ENCODE results near the gene PERCC1. TPM values are rescaled to one million over a fixed set of nuclear protein-coding genes. Genes with fewer than 3 reads are reported as not detected.

The PERCC1 gene
- not detected for polyA plus RNA-seq (2012; ENCODE audit: insufficient read depth, insufficient read length)

DNA sequence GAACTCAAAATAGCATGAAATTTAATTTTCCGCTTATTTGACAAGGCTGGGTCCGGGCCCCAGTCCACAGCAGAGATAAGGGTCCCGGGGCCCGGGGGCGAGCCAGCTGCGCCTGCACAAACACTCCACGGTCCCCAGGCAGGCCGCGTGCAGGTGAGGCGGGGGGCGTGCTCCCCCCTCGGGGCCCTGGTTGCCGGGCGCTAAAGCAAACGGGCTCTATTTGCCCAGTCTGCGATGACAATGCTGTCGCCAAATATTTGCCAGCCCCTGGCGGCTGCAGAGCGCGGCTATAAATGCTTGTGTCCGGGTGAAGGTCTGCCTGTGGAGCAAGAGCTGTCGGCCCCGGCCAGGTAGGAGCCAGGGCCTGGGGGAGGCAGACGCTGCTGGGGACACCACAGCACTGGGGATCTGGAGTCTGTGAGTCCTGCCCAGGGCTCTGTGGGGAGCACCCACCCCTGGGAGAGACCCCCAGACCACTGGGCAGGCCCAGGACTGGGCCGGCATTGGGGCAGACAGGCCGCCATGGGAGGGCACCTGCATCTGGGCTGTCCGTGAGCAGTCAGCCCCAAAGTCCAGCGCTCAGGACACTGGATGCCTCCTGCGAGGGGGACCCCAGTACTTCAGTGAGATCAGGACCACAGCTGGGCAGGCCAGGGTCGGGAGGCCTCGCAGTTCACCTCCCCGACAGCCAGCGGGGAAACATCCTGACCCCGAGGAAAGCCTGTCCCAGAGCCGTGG lies at the start of gene PERCC1:
Gene PERCC1 (plus strand): TSS at position 320 of the 738 bp plus-strand sequence. CDS start 1,516 bp downstream, outside the sequence.
- DNase-seq (ENCODE audit: low read depth, low spot score), result no peak
- no peak within 1 kb of the TSS for H3K4me3 ChIP-seq (ENCODE audit: low read length)

DNA sequence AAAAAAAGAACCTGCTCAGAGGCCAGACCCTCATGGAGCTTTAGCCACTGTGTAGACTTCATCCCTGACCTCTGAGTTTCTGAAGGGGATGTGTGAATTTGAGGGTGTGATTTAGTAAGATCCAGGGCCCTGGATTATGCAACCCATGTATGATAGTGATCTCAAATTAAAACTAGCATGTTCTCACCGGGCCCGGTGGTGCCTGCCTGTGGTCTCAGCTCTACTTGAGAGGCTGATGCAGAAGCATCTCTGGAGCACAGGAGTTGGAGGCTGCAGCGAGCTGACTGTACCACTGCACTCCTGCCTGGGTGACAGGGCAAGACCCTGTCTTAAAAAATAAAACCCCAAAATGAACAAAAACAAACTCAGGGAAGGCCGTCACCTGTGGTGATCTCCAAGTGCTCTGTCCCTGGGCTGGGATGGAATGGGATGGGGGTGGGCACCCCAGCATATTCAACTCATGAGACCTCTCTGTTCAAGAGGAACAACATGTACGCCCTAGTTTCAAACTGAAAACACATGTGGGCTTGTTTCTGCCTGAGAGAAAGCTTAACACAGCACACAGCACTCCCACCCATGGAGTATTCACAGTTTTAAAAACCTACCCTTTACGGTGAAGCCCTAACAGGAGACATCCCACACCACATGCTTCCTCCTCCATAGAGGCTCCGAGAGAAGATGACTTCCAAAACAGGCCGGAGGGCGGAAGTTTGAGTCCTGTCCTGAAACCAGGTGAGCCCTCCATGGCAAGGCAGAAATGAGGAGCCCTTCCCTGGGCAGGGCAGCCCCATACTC lies 49.1 kb upstream of the PERCC1 start:
- DNase-seq (ENCODE audit: low read depth, low spot score), result no peak
- H3K4me3 ChIP-seq (ENCODE audit: low read length), result no peak overlapping the region

DNA sequence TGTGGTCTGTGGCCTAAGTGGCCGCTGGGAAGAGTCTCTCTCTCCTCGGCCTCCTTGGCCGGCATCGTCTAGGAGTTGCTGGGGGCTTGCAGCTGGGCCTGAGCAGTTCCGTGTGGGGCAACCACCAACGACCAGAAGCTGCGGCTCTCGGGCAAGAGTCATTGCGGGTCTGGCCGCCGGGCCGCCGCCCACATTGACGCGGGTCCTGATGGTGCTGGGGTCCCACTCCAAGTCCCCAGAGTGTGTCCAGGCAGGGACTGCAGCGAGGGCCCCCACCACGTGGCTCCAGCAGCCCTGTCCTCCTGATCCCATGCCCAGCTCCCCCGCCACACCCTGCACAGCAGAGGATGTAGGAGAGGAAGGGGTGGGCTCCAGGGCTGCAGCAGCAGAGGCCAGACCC lies 47.3 kb upstream of the PERCC1 start:
- no peak overlapping the region for H3K4me3 ChIP-seq (ENCODE audit: low read length)
- no peak for DNase-seq (ENCODE audit: low read depth, low spot score)

DNA sequence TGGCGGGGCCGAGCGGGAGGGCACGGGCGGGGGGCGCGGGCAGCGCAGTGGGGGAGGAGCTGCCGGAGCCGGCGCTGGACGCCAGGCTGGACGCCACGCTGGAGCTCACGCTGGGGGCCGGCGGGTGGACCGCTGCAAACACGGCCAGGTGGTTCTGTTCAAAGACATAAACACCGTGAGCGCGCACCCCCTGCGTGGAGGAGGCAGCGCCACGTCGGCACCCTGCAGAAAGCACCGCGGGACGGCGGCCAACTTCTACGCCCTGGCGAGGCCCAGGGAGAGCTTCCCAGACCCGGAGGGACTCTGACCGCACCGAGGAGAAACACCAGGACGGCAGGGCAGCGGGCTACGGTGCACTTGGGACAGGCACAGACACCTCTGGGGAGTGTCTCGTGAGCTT lies 45.6 kb upstream of the PERCC1 start:
- H3K4me3 ChIP-seq (ENCODE audit: low read length), result no peak overlapping the region

DNA sequence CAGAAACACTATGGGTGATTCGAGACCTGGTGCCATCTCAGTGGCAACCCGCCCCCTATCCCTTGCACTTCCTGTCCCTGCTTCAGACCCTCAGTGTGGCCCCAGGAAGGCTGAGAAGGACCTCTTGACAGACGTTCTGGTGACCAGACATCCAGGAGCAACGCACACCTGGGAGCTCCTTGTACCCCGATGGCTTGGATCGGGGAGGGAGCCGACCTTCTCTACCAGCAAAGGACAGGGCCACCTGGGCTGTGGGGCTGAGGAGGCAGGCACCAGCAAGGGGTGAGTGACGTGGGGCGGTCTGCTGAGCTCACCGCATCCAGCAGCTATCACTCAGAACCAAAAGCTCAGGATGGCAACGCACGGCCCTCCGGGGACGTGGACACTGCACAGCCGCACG lies 43.5 kb upstream of the PERCC1 start:
- no peak for DNase-seq (ENCODE audit: low read depth, low spot score)
- H3K4me3 ChIP-seq (ENCODE audit: low read length), result no peak overlapping the region

More for the DNA sequence above, 45.6 kb upstream of the PERCC1 start:
- no peak for DNase-seq (ENCODE audit: low read depth, low spot score)

DNA sequence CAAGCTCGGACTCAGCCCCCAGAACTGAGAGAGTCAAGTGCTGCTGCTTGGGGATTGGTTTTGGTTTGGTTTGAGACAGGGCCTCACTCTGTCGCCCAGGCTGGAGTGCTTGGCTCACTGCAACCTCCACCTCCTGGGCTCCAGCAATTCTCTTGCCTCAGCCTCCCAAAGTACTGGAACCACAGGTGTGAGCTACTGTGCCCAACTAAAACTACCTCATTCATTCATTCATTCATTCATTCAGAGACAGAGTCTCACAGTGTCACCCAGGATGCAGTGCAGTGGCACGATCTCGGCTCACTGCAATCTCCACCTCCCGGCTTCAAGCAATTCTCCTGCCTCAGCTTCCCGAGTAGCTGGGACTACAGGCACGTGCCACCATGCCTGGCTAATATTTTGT lies 41.1 kb upstream of the PERCC1 start:
- no peak overlapping the region for H3K4me3 ChIP-seq (ENCODE audit: low read length)
- DNase-seq (ENCODE audit: low read depth, low spot score), result no peak

DNA sequence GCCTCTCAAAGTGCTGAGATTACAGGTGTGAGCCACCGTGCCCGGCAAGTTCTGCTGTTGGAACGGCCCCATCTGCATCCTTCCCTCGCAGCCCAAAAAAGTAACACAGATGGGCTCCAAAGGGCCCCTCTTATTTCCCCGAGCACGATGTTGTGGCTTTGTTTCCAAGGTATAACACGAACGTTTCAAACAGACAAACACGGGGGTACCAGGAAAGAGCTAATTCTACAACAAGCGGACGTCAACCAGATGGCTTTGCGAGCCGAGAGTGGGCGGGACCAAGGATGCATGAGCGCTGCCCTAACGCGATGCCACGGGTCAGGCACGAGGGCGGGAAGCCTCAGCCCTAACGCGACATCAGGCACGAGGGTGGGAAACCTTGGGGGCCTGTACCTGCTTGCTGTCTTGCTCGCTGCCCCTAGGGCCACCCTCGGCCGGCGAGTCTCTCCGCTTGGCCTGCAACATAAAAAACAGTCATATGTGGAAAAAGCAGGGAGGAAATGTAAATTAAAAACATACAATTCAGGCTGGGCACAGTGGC lies 40.6 kb upstream of the PERCC1 start:
- DNase-seq (ENCODE audit: low read depth, low spot score), result peak; percentile 92
- H3K4me3 ChIP-seq (ENCODE audit: low read length), result no peak overlapping the region

DNA sequence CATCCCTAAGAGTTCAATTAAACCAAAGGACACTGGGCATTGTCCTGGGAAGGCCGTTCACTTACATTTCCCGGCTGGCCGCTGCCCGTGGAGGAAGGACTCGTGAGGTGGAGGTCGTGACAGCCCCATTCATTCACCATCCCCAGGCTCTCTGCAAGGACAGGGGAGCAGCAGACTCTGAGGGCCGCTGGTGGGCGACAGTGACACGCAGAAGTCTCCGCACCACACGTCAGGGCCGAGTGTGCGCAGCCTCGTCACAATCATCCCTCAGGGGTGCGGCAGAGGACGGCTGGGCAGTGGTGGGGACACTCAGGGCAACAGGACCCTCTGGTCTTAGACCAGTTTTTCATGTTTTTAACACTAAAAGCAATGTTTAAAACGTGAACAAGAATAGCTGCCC lies 38.1 kb upstream of the PERCC1 start:
- no peak for DNase-seq (ENCODE audit: low read depth, low spot score)

DNA sequence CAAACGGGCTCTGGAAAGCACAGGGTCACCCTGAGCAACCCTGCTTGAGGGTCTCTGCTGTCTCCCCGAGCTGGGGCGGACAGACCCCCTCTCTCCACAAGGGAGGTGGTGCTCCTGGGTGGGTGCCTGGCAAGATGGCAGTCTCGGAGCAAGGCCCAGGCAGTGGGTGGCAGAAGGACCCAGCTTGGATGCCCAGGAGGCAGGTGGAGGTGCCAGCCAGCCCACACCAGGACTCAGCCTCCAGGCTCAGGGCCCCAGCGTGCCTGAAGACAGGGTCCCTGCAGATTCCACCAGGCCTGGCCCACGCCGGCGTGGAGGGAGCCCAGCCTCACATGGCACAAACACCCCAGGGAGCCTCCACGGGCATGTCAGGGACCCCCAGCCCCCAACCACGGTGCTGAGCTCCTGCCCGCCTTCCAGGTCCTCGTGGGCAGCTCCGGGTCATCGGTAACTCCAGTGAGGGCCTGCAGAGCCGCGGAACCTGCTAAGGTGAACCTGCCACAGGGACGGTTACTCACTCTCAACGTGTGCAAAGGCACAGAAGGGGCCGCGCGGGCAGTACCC lies 37.2 kb upstream of the PERCC1 start:
- no peak overlapping the region for H3K4me3 ChIP-seq (ENCODE audit: low read length)
- DNase-seq (ENCODE audit: low read depth, low spot score), result no peak

More for the DNA sequence above, 38.1 kb upstream of the PERCC1 start:
- no peak overlapping the region for H3K4me3 ChIP-seq (ENCODE audit: low read length)

DNA sequence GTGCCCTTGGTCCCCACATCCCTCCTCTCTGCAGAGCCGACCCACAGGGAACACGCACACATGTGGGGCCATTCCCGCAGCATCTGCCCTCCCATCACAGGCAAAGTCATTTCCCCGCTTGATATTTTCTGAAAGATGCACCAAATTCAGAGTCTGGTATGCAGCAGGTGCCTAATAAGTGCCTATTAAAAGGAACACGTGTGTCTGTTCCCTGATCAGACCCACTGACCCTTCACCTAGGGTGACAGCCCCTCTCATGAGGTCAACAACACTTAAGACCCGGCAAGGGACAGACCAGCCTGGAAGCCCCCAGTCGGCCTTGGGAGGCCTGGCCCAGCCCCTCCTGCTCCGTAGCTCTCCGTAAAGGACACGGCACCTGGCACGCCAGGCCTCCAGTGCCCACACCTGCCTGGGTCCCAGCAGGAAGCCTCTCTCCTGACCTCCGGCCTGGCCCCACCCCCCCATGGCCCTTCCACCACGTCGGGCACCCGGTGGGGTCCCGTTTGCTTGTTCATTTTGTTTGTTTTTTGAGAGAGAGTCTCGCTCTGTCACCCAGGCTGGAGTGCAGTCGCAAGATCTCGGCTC lies 36.4 kb upstream of the PERCC1 start:
- H3K4me3 ChIP-seq (ENCODE audit: low read length), result no peak overlapping the region
- no peak for DNase-seq (ENCODE audit: low read depth, low spot score)

DNA sequence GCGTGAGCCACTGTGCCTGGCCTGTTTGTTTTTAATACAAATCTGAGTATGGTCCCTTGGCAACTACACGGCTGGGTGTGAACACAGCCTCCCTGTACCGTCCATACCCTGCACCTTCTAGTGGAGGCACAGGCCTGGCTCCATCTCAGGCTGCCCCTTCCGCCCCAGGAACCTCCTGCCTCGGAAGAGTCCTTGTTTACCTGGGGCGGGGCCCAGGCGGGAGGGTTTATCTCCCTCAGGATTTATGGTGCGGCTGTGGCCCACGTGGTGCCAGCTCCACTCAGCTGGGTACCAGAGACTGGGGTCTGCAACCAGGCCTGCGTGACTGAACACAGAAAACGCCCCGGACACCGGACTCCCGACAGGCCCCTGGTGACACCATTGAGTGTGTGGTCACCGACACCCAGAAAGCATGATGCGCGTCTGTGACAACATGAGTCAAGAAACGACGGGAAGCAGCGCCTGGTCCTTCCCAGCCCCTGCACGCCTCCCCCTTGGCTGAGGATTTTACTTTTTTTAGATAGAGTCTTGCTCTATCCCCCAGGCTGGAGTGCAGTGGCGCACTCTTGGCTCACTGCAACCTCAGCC lies 35.3 kb upstream of the PERCC1 start:
- H3K4me3 ChIP-seq (ENCODE audit: low read length), result no peak overlapping the region
- no peak for DNase-seq (ENCODE audit: low read depth, low spot score)

DNA sequence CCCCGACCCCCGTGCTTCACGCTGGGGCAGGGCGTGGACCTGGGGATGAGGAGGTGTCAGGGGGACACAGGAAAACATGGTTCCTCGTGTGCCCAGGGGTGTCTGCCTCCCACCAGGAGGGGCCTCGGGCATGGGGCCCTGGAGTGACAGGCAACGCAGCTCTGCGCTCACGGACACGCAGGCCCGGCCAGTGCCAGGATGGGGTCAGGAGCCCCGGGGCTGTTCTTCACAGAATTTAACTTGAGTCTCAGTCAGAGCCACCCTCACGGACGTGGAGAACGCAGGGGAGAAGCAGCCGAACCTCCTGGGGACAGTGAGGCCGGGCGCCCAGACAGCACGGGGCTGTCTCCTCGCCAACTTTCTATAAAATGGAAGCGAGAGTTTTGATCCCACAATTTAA lies 33.1 kb upstream of the PERCC1 start:
- no peak for DNase-seq (ENCODE audit: low read depth, low spot score)
- H3K4me3 ChIP-seq (ENCODE audit: low read length), result no peak overlapping the region

DNA sequence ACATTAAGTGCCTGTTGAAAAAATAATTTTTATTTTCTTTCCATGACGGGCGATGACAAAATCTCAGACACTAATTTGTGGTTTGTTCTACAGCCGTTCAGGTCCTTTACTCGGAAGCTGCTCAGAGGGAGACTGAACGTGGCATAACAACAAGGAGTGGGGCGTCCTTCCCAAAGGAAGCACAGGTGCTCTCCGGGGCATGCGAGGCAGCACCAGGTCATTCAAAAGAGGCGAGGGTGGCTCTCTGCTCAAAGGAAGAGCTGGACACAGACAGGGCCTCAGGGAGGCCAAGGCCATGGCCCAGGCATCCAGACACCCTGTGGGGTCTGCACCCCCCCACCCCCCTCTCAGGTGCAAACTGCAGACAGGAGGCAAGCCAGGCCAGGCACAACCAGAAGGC lies 32.5 kb upstream of the PERCC1 start:
- DNase-seq (ENCODE audit: low read depth, low spot score), result no peak
- no peak overlapping the region for H3K4me3 ChIP-seq (ENCODE audit: low read length)

DNA sequence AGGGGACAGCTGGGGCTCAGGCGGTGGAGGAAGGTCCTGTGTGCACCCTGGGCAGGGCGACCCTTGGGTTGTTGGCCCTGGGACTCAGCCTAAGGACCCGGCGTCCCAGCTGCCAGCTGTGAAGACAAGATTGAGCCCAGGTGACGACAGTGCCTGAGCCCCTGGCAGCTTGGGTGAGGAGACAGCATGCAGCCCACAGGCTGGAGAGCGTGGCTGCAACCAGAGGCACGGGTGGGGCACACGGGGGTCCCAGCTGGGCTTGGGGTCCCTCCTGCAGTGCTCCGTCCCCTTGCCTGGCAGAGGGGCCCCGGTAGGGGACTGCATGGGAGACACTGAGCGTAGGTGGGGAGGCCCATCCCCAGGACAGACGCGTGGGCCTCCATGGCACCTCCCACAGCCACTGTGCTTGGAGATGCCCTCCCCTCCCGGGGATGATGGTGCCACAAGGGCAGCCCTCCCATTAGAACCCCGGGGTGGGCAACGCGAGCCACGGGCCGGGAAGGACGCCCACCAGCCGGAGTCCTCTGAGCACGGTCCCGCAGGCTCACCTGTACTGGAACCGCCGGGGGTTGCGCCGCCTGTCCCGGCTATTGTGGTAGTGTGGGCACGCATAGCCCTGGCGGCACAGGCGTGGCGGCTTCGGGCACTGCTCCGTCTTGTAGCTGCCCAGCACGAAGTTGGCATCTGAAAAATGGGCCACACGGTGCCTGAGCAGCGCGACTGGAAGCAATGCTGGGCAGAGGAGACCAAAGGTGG lies 31.9 kb upstream of the PERCC1 start:
- H3K4me3 ChIP-seq (ENCODE audit: low read length), result no peak overlapping the region
- DNase-seq (ENCODE audit: low read depth, low spot score), result no peak

DNA sequence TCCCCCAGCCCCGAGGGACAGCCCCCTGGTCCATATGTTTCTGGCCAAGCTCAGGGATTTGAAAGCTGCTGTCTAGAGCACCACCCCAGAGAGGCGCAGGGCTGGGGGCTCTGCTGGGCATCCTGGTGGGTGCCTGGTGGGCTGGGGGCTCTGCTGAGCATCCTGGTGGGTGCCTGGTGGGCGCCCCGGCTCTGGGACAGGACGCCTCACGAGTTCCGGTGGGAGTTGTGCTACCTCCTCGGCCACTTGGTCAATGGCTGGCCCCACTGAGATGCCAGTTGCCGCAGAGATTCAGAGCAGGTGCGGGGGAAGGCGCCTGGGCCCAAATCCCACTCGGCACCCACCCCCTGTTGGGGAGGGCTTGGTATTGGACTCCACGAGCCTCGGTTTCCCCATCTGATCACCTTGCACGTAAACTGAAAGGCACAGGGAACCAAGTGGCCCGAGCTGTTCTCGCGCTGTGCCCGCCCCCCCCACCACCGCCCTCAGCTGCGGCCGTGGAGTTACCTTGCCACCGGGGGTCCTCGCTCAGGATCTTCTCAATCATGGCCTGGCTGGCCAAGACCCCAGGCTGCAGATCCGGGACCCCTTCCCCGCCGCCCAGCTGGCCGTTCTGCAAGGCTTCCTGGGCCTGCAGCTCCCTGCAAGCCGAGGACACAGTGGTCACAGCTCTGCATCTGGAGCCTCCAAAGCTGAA lies 29.7 kb upstream of the PERCC1 start:
- DNase-seq (ENCODE audit: low read depth, low spot score), result no peak

DNA sequence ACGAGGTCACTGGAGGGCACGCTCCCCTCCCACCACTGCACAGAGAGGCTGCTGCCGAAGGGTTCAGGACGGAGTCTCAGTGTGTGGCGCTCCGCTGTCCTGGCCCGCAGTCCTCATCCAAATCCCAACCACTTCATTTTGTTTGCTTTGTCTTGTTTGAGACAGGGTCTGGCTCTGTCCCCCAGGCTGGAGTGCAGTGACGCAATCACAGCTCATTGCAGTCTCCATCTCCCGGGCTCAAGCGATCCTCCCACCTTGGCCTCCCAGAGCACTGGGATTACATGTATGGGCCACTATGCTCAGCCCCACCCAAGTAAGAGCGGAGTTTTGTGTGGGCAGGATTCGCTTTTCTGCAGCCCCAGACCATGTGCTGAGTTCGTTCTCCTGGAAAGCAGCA lies 29.1 kb upstream of the PERCC1 start:
- DNase-seq (ENCODE audit: low read depth, low spot score), result no peak
- no peak overlapping the region for H3K4me3 ChIP-seq (ENCODE audit: low read length)

More for the DNA sequence above, 29.7 kb upstream of the PERCC1 start:
- no peak overlapping the region for H3K4me3 ChIP-seq (ENCODE audit: low read length)

DNA sequence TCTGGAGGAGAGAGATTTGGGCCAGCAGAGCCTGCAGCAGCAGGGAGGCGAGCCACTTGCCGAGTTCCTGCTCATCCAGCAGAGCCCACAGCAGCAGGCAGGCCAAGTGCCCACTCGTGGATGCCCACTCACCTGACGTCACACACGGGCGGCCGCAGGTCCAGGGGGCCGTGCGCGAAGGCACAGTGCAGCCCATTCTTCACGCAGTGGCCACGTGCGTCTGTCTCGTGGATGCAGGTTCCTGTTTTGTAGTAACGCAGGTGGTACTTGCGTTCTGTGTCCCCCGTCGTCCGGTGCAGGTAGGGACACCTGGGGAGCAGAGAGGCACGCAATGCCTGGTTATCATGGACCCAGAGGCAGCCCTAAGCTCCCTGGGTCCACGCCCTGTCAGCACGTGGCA lies 27.8 kb upstream of the PERCC1 start:
- no peak overlapping the region for H3K4me3 ChIP-seq (ENCODE audit: low read length)
- no peak for DNase-seq (ENCODE audit: low read depth, low spot score)

DNA sequence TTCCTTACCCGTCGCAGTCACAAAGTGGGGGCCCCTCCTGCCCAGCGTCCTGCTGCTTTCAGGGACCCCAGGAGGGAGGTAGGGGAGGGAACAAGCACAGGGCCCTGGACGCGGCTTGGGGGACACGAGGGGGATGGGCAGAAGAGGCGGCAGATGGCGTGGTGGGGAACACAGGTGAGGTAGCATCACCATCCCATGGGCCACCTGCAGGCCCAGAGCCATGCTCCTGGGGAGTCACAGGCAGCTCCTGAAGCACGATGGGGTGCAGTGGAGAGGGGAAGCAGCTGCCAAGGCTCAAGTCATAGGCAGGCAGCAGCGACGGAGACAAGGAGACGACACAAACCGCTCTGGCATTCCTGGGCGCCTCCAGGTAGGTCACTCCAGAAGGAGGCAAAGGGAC lies 27.1 kb upstream of the PERCC1 start:
- no peak for DNase-seq (ENCODE audit: low read depth, low spot score)
- no peak overlapping the region for H3K4me3 ChIP-seq (ENCODE audit: low read length)
